GM18499 (cell line): ENCODE data around the gene DACT3.
"Not testable (repeated sequence)": the region's sequence is repeated elsewhere in the genome, so short reads cannot be mapped to it uniquely, and the experiment has no call there.

Experiments used
- ATAC-seq: cut with Tn5 transposase; IDR thresholded peaks from one replicate; pipeline ENCODE4 v1.9.1; 2021; ENCODE audit warnings: moderate number of reproducible peaks; ENCODE audit not compliant: insufficient read depth, unreplicated experiment

DACT3 gene

GRCh38 chr19:46637224-46637623 is 23.8 kb downstream of the DACT3 start:
- no peak for ATAC-seq

- ATAC-seq: no peak
These were observed 24.8 kb downstream of the DACT3 start, which contains the start of gene GNG8 for GRCh38 chr19:46635920-46636761. GNG8 (minus strand) TSS chr19:46636202; CDS start chr19:46634682, 1,520 bp downstream.

- ATAC-seq: no peak
These were observed 26.2 kb downstream of the DACT3 start for GRCh38 chr19:46634656-46635218.

GRCh38 chr19:46634045-46634655 is 26.8 kb downstream of the DACT3 start:
- no peak for ATAC-seq

- no peak for ATAC-seq
These were observed 27.9 kb downstream of the DACT3 start for GRCh38 chr19:46633130-46633529.

- ATAC-seq: no peak
These were observed 29.5 kb downstream of the DACT3 start for GRCh38 chr19:46631481-46631880.

GRCh38 chr19:46630586-46631205 is 30.3 kb downstream of the DACT3 start:
- no peak for ATAC-seq

- no peak for ATAC-seq
These were observed 31.4 kb downstream of the DACT3 start for GRCh38 chr19:46629546-46630025.

GRCh38 chr19:46628970-46629369 is 32.0 kb downstream of the DACT3 start:
- not testable (repeated sequence) for ATAC-seq

- no peak for ATAC-seq
These were observed 34.5 kb downstream of the DACT3 start for GRCh38 chr19:46626446-46626845.

- no peak for ATAC-seq
These were observed 35.3 kb downstream of the DACT3 start for GRCh38 chr19:46625731-46626130.

- ATAC-seq: no peak
These were observed 35.9 kb downstream of the DACT3 start, which contains the start of gene PTGIR for GRCh38 chr19:46624958-46625661. PTGIR (minus strand) TSS chr19:46625089; CDS start chr19:46624225, 864 bp downstream.

GRCh38 chr19:46623915-46624502 is 37.0 kb downstream of the DACT3 start:
- no peak for ATAC-seq

GRCh38 chr19:46622118-46622446 is 38.9 kb downstream of the DACT3 start:
- no peak for ATAC-seq

GRCh38 chr19:46621191-46622117 is 39.5 kb downstream of the DACT3 start:
- ATAC-seq: no peak

GRCh38 chr19:46620716-46621115 is 40.3 kb downstream of the DACT3 start:
- no peak for ATAC-seq

GRCh38 chr19:46620267-46620666 is 40.7 kb downstream of the DACT3 start:
- ATAC-seq: no peak

- ATAC-seq: no peak
These were observed 42.2 kb downstream of the DACT3 start for GRCh38 chr19:46618670-46619231.
